Panc1 (cell line): Measurements from ENCODE around the gene MTHFSD. TPM values are rescaled to one million over a fixed set of nuclear protein-coding genes. Genes with fewer than 3 reads are reported as not detected.
A peak's percentile ranks its signal among the peaks of the same experiment; 100 is the strongest.

Source experiments
- ATAC-seq: fragments of 200-7000 bp; cut with Tn5 transposase; 2 replicates; pipeline ENCODE4 v1.9.1; 2020; ENCODE audit warnings: mild to moderate bottlenecking, moderate library complexity
- BruUV-seq: library from RNA; stranded (reverse); fragments of 400-500 nt; replicated peaks from 2 replicates; lab custom pipeline; 2021; lab: Mats Ljungman, UMichigan
- CTCF ChIA-PET: fragments of 300-600 bp; sonication (Branson Sonifier 250); formaldehyde crosslinking; loops from one replicate; lab custom pipeline; 2022; ENCODE audit warnings: antibody characterized with exemption; lab: Charles Lee
- POLR2A ChIA-PET: fragments of 300-600 bp; sonication (Branson Sonifier 250); formaldehyde crosslinking; loops from one replicate; lab custom pipeline; 2022; ENCODE audit warnings: antibody characterized with exemption; lab: Charles Lee
- DNase-seq: peaks from one replicate; pipeline ENCODE4 v3.0.0-alpha.2; 2010; ENCODE audit warnings: low read depth, low spot score
- H3K27ac ChIP-seq: 2 replicates; pipeline ENCODE4 v1.5.1; 2011; ENCODE audit warnings: mild to moderate bottlenecking, low read length, inconsistent platforms
- H3K27me3 ChIP-seq: fragments of 200-500 bp; sonication (Bioruptor generic); 2 replicates; pipeline ENCODE4 v1.6.0; 2014; ENCODE audit warnings: low read length, inconsistent platforms; ENCODE audit not compliant: control insufficient read depth, insufficient read depth
- H3K36me3 ChIP-seq: fragments of 200-500 bp; sonication (Bioruptor generic); 2 replicates; pipeline ENCODE4 v1.5.1; 2014; ENCODE audit warnings: inconsistent platforms, mild to moderate bottlenecking, low read length, moderate library complexity; ENCODE audit not compliant: control insufficient read depth, insufficient read depth
- H3K4me1 ChIP-seq: 2 replicates; pipeline ENCODE4 v1.5.1; 2011; ENCODE audit warnings: inconsistent platforms, mild to moderate bottlenecking, low read length, moderate library complexity; ENCODE audit not compliant: control insufficient read depth, insufficient read depth
- H3K4me3 ChIP-seq, 2 experiments: 2 replicates each; pipeline ENCODE4 v1.5.1; 2011 to 2012; ENCODE audit warnings: low read depth in 2 of 2, low read length in 2 of 2, mild to moderate bottlenecking in 2 of 2, inconsistent platforms in 1 of 2, moderate library complexity in 1 of 2
- H3K9me3 ChIP-seq: fragments of 200-500 bp; sonication (Bioruptor generic); 2 replicates; pipeline ENCODE4 v1.5.1; 2014; ENCODE audit warnings: low read depth, mild to moderate bottlenecking, inconsistent platforms, low read length, moderate library complexity; ENCODE audit not compliant: control insufficient read depth, insufficient read depth
- CTCF ChIP-seq: fragments of 450-650 bp; IDR thresholded peaks from 2 replicates; pipeline ENCODE4 v1.5.1; 2017; ENCODE audit warnings: mild to moderate bottlenecking
- POLR2AphosphoS5 ChIP-seq: IDR thresholded peaks from 2 replicates; pipeline ENCODE4 v1.6.1; 2012; ENCODE audit warnings: mild to moderate bottlenecking, low read depth, low read length, moderate library complexity
- REST ChIP-seq, 2 experiments: IDR thresholded peaks; 2 replicates each; pipeline ENCODE4 v1.6.1; 2011 to 2012; ENCODE audit warnings: low read depth in 2 of 2, control low read depth in 1 of 2, low read length in 1 of 2, mild to moderate bottlenecking in 1 of 2, moderate library complexity in 1 of 2; ENCODE audit not compliant: insufficient read depth in 1 of 2
- SIN3A ChIP-seq: IDR thresholded peaks from 2 replicates; pipeline ENCODE4 v1.6.1; 2012; ENCODE audit warnings: low read depth, mild to moderate bottlenecking, low read length, moderate library complexity, borderline replicate concordance; ENCODE audit not compliant: insufficient read depth
- TCF7L2 ChIP-seq: IDR thresholded peaks from 2 replicates; pipeline ENCODE4 v1.6.1; 2011; ENCODE audit warnings: mild to moderate bottlenecking, low read depth, low read length, inconsistent platforms
- in situ Hi-C: cut with HindIII; loops from 2 replicates; pipeline ENCODE4 v1.10.0; 2016; ENCODE audit warnings: low sequenced_read_pairs, low pct_unique_long_range_greater_than_20kb
- intact Hi-C: fragments of 100-400 bp; cut with micrococcal nuclease; formaldehyde crosslinking; loops from one replicate; pipeline ENCODE4 v1.10.0; 2022; ENCODE audit not compliant: unreplicated experiment
- total RNA-seq: library from RNA; stranded (reverse); gene quantifications from one replicate; pipeline ENCODE4 v1.2.1, GENCODE V29; 2021; ENCODE audit not compliant: unreplicated experiment

MTHFSD gene
- total RNA-seq, 1 experiment from 2014 or later: 16.5 TPM

- Histone ChIP-seq H3K4me1 (peaks cover 47% of the 10 kb centered on the region), H3K27ac (peak overlapping the region; percentile 97), H3K27me3 (no peaks in the 10 kb centered on the region), H3K36me3 (no peaks in the 10 kb centered on the region), H3K4me3 (peak overlapping the region; percentile 56 to 73), H3K9me3 (no peaks in the 10 kb centered on the region)
- ATAC-seq (peak; percentile 32), DNase-seq (no peak)
- POLR2A ChIA-PET: interaction anchor here (1.0 kb wide), 1 partner anchor 481 kb away, joined by 3 read pairs; no protein-coding TSS in a partner anchor
- in situ Hi-C loops (no loop called here), intact Hi-C loops (no loop called here)
- no peak for TF ChIP-seq CTCF
- no peak for TF ChIP-seq REST (IDR thresholded peaks at IDR 0.05; ENCODE audit: insufficient read depth in 1 of 2, low read depth in 2 of 2, low read length in 1 of 2)
- TF ChIP-seq TCF7L2: no peak
- TF ChIP-seq POLR2AphosphoS5: no peak
- no peak for TF ChIP-seq SIN3A
- CTCF ChIA-PET: no interaction called here
- BruUV-seq: no TSS peak
Measured at GRCh38 chr16:86578611-86579267, 23.7 kb upstream of the MTHFSD start.

GRCh38 chr16:86578061-86578599, 23.1 kb upstream of the MTHFSD start, which contains the start of gene FOXL1:
TSS of gene FOXL1 (plus strand) at chr16:86578549. CDS start at chr16:86578724, 175 bp downstream.
- Histone ChIP-seq H3K9me3 (no peaks in the 10 kb centered on the region), H3K27me3 (no peaks in the 10 kb centered on the region), H3K4me1 (peaks cover 47% of the 10 kb centered on the region), H3K27ac (peak within 1 kb of the TSS; percentile 97), H3K4me3 (peak within 1 kb of the TSS; percentile 56 to 73), H3K36me3 (no peaks in the 10 kb centered on the region)
- BruUV-seq: no TSS peak
- CTCF ChIA-PET: no interaction called here
- intact Hi-C loops (no loop called here), in situ Hi-C loops (no loop called here)
- POLR2A ChIA-PET: interaction anchor here (1.0 kb wide), 1 partner anchor 481 kb away, joined by 3 read pairs; no protein-coding TSS in a partner anchor
- TF ChIP-seq CTCF: no peak
- TF ChIP-seq SIN3A: no peak
- no peak for TF ChIP-seq REST (IDR thresholded peaks at IDR 0.05; ENCODE audit: insufficient read depth in 1 of 2, low read depth in 2 of 2, low read length in 1 of 2)
- peak; percentile 40 for ATAC-seq
- no peak for DNase-seq
